ENCODE data around the gene DLEU7. TPM values are rescaled to one million over a fixed set of nuclear protein-coding genes. Genes with fewer than 3 reads are reported as not detected.
A peak's percentile ranks its signal among the peaks of the same experiment; 100 is the strongest.

DLEU7 gene
- total and polyA plus RNA-seq, 2 of the 8 experiments (the other 6 are each of a cell fraction or from before 2014, with no cell fraction given): 4.9 to 5.2 TPM

- H3K9me3 ChIP-seq (ENCODE audit: insufficient read depth in 2 of 2, low read depth in 1 of 2, low read length in 1 of 2): no peaks in the 10 kb centered on the region
- H3K56ac ChIP-seq (replicated peaks; ENCODE audit: insufficient read length, low read depth, low read length): no peak overlapping the region
- H3K9ac ChIP-seq (replicated peaks in 1 of 4; ENCODE audit: extremely low read depth in 1 of 4, low read depth in 3 of 4, low read length in 3 of 4): no peak overlapping the region
- H4K91ac ChIP-seq (replicated peaks; ENCODE audit: insufficient read length, low read length): no peak overlapping the region
- no peak overlapping the region for H3K23ac ChIP-seq (ENCODE audit: insufficient read length)
- no peak overlapping the region for H4K8ac ChIP-seq (ENCODE audit: extremely low read depth, insufficient read depth, low read length)
- H3K18ac ChIP-seq (ENCODE audit: extremely low read depth, low read length): no peak overlapping the region
- no peak overlapping the region for H3K27ac ChIP-seq (ENCODE audit: low read depth, low read length)
- H2BK20ac ChIP-seq (ENCODE audit: low read length): no peak overlapping the region
- peaks cover 6 to 23% (median 12%) of the 10 kb centered on the region in 4 experiments; a peak in 6 of 7 replicates for H3K27me3 ChIP-seq (replicated peaks in 1 of 4; ENCODE audit: control insufficient read depth in 3 of 4, extremely low read depth in 1 of 4, insufficient read depth in 3 of 4, low read length in 3 of 4)
- H3K36me3 ChIP-seq (ENCODE audit: control insufficient read depth in 2 of 4, insufficient read depth in 4 of 4, low read length in 3 of 4): no peaks in the 10 kb centered on the region; a peak in 1 of 8 replicates
- H3K4ac ChIP-seq (replicated peaks; ENCODE audit: insufficient read length, low read depth, low read length): no peak overlapping the region
- no peak overlapping the region for H2AFZ ChIP-seq (ENCODE audit: low read length)
- 93% methylated on average over 7 of the region's 7 CpGs; no CpG with 5 or more reads in 1 of the 2 experiments for WGBS, 2 experiments (ENCODE audit: extremely low coverage in 1 of 2, insufficient coverage in 1 of 2, insufficient read length in 1 of 2, insufficient replicate concordance in 2 of 2, low coverage in 1 of 2, low lambda C conversion rate in 2 of 2, missing lambda C conversion rate in 1 of 2)
- H3K14ac ChIP-seq (ENCODE audit: insufficient read length): no peak overlapping the region
- no peak overlapping the region for H2BK12ac ChIP-seq (ENCODE audit: low read depth, low read length)
- H3K4me1 ChIP-seq (replicated peaks in 1 of 4; ENCODE audit: control insufficient read depth in 3 of 4, insufficient read depth in 4 of 4, low read length in 3 of 4): peaks cover 2 to 22% (median 10%) of the 10 kb centered on the region in 4 experiments
- no peak overlapping the region for H2AK5ac ChIP-seq (ENCODE audit: low read depth, low read length)
- H4K20me1 ChIP-seq (replicated peaks in 1 of 2; ENCODE audit: control insufficient read depth in 1 of 2, insufficient read depth in 2 of 2, low read length in 2 of 2): no peaks in the 10 kb centered on the region
- no peak overlapping the region for H2BK15ac ChIP-seq (ENCODE audit: low read length)
- POLR2A ChIA-PET (ENCODE audit: partially characterized antibody): interaction anchor here (1.0 to 1.6 kb wide), 3 partner anchors 16 to 67 kb away, joined by 4 to 5 read pairs (median 4); partner anchors contain the start of gene RNASEH2B
- CTCF ChIA-PET (ENCODE audit: partially characterized antibody): interaction anchor here (0.7 to 1.6 kb wide), 4 partner anchors 69 to 227 kb away, joined by 4 to 8 read pairs (median 4); partner anchors contain the start of gene RNASEH2B
- H2BK5ac ChIP-seq (ENCODE audit: low read depth, low read length): no peak overlapping the region
- FAIRE-seq (no peak), DNase-seq (ENCODE audit: low read depth in 1 of 2, low spot score in 2 of 2) (no peak)
- H3K4me3 ChIP-seq (ENCODE audit: extremely low read depth in 1 of 4, insufficient read depth in 2 of 4, low read depth in 3 of 4, low read length in 4 of 4): no peak overlapping the region
- no peaks in the 10 kb centered on the region; a peak in 1 of 4 replicates for H3K79me2 ChIP-seq (ENCODE audit: control insufficient read depth in 1 of 2, insufficient read depth in 2 of 2, low read length in 2 of 2)
- H3K79me1 ChIP-seq (ENCODE audit: low read depth, low read length): peaks cover 3% of the 10 kb centered on the region; the same call in 1 of the 2 replicates
- no peak overlapping the region for H4K5ac ChIP-seq (ENCODE audit: insufficient read length, low read depth, low read length)
- H3K4me2 ChIP-seq (ENCODE audit: insufficient read depth in 1 of 2, low read depth in 2 of 2, low read length in 2 of 2): peak overlapping the region in 1 of 2 experiments; percentile 81; a peak in 1 of 4 replicates
- H3K23me2 ChIP-seq (ENCODE audit: low read depth, low read length): peaks cover 7% of the 10 kb centered on the region; the same call in 1 of the 2 replicates
- H2BK120ac ChIP-seq (replicated peaks; ENCODE audit: low read depth, low read length): no peak overlapping the region
- no peak for TF ChIP-seq SP4 (IDR thresholded peaks at IDR 0.05; ENCODE audit: low read length)
- no peak for TF ChIP-seq HDAC2 (IDR thresholded peaks at IDR 0.05; ENCODE audit: borderline replicate concordance in 1 of 2, low read depth in 2 of 2, low read length in 2 of 2)
- TF ChIP-seq CHD2 (IDR thresholded peaks at IDR 0.05; ENCODE audit: low read length): no peak
- TF ChIP-seq CBX5 (IDR thresholded peaks at IDR 0.05; ENCODE audit: low read depth, low read length): no peak
- TF ChIP-seq POLR2AphosphoS5 (IDR thresholded peaks at IDR 0.05; ENCODE audit: low read depth, low read length): no peak
- TF ChIP-seq, protein P1, sequence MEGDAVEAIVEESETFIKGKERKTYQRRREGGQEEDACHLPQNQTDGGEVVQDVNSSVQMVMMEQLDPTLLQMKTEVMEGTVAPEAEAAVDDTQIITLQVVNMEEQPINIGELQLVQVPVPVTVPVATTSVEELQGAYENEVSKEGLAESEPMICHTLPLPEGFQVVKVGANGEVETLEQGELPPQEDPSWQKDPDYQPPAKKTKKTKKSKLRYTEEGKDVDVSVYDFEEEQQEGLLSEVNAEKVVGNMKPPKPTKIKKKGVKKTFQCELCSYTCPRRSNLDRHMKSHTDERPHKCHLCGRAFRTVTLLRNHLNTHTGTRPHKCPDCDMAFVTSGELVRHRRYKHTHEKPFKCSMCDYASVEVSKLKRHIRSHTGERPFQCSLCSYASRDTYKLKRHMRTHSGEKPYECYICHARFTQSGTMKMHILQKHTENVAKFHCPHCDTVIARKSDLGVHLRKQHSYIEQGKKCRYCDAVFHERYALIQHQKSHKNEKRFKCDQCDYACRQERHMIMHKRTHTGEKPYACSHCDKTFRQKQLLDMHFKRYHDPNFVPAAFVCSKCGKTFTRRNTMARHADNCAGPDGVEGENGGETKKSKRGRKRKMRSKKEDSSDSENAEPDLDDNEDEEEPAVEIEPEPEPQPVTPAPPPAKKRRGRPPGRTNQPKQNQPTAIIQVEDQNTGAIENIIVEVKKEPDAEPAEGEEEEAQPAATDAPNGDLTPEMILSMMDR (IDR thresholded peaks at IDR 0.05; ENCODE audit: control extremely low read depth in 1 of 3, insufficient read depth in 1 of 3, low read depth in 1 of 3, low read length in 3 of 3): no peak
- TF ChIP-seq, protein P2, sequence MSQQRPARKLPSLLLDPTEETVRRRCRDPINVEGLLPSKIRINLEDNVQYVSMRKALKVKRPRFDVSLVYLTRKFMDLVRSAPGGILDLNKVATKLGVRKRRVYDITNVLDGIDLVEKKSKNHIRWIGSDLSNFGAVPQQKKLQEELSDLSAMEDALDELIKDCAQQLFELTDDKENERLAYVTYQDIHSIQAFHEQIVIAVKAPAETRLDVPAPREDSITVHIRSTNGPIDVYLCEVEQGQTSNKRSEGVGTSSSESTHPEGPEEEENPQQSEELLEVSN (IDR thresholded peaks at IDR 0.05): no peak
- no peak for TF ChIP-seq JUN (IDR thresholded peaks at IDR 0.05; ENCODE audit: low read depth, low read length)
- TF ChIP-seq RFX5 (IDR thresholded peaks at IDR 0.05; ENCODE audit: borderline replicate concordance, low read depth, low read length): no peak
- TF ChIP-seq KDM4A (IDR thresholded peaks at IDR 0.05; ENCODE audit: low read depth, low read length, severe bottlenecking): no peak
Measured at GRCh38 chr13:50841786-50842185, 1.7 kb downstream of the DLEU7 start.

All from H1 (cell line).